ENCODE results near the gene HNRNPUL2. TPM values are rescaled to one million over a fixed set of nuclear protein-coding genes. Genes with fewer than 3 reads are reported as not detected.
"Not testable (repeated sequence)": the region's sequence is repeated elsewhere in the genome, so short reads cannot be mapped to it uniquely, and the experiment has no call there.

The HNRNPUL2 gene
- total RNA-seq, 4 donors from 2014 or later, result 16.4 to 30.8 (median 21.5) TPM

- H3K36me3 ChIP-seq, result peaks cover 12% of the 10 kb centered on the region in 2 donors
- no peak for DNase-seq
- peaks cover 8 to 27% of the 10 kb centered on the region in 2 donors for H3K4me1 ChIP-seq
- H3K27ac ChIP-seq, result peak overlapping the region in 1 of 3 donors; percentile 82
- H3K9me3 ChIP-seq, result no peaks in the 10 kb centered on the region
- peak overlapping the region in 1 of 3 donors; percentile 82 for H3K4me3 ChIP-seq (replicated peaks in 1 of 3)
- intact Hi-C loops (cut with DNase I), result no loop called here
- no peaks in the 10 kb centered on the region for H3K27me3 ChIP-seq
- TF ChIP-seq CTCF (IDR thresholded peaks at IDR 0.05), result no peak
- TF ChIP-seq POLR2A (IDR thresholded peaks at IDR 0.05), result no peak
- WGBS, 2 donors, result 83 to 85% methylated on average over 15 of the region's 15 CpGs
These were observed 49.5 kb downstream of the HNRNPUL2 start for GRCh38 chr11:62677714-62678113.

- Histone ChIP-seq H3K4me1 (peaks cover 13 to 32% of the 10 kb centered on the region in 2 donors), H3K9me3 (no peaks in the 10 kb centered on the region), H3K4me3 (replicated peaks in 1 of 3) (no peak overlapping the region), H3K27me3 (no peaks in the 10 kb centered on the region), H3K27ac (no peak overlapping the region), H3K36me3 (peaks cover 12% of the 10 kb centered on the region in 2 donors)
- 84 to 86% methylated on average over 6 of the region's 6 CpGs for WGBS, 2 donors
- DNase-seq, result no peak
- intact Hi-C loops (cut with DNase I), result no loop called here
- TF ChIP-seq CTCF (IDR thresholded peaks at IDR 0.05) (no peak), POLR2A (IDR thresholded peaks at IDR 0.05) (no peak)
These were observed 50.1 kb downstream of the HNRNPUL2 start for GRCh38 chr11:62677156-62677555.

GRCh38 chr11:62676698-62677097 lies 50.6 kb downstream of the HNRNPUL2 start:
- no peak for TF ChIP-seq POLR2A (IDR thresholded peaks at IDR 0.05)
- no peak for TF ChIP-seq CTCF (IDR thresholded peaks at IDR 0.05)
- WGBS, 2 donors, result 76 to 77% methylated on average over 6 of the region's 6 CpGs
- Histone ChIP-seq H3K4me3 (replicated peaks in 1 of 3) (no peak overlapping the region), H3K27me3 (no peaks in the 10 kb centered on the region), H3K36me3 (peaks cover 12% of the 10 kb centered on the region in 2 donors), H3K27ac (no peak overlapping the region), H3K4me1 (peaks cover 13 to 33% of the 10 kb centered on the region in 2 donors), H3K9me3 (no peaks in the 10 kb centered on the region)
- DNase-seq, result no peak
- intact Hi-C loops (cut with DNase I), result no loop called here

- DNase-seq; H3K27ac ChIP-seq; intact Hi-C loops (cut with DNase I); H3K4me3 ChIP-seq (replicated peaks in 1 of 3); H3K27me3 ChIP-seq; H3K9me3 ChIP-seq: not testable (repeated sequence)
- H3K36me3 ChIP-seq, result peaks cover 12% of the 10 kb centered on the region in 2 donors
- WGBS, 2 donors, result 88 to 98% methylated on average over 10 of the region's 10 CpGs
- H3K4me1 ChIP-seq, result peaks cover 17 to 39% of the 10 kb centered on the region in 2 donors
These were observed 51.8 kb downstream of the HNRNPUL2 start for GRCh38 chr11:62675415-62675814.

- intact Hi-C loops (cut with DNase I), result no loop called here
- Histone ChIP-seq H3K9me3 (no peaks in the 10 kb centered on the region), H3K36me3 (peaks cover 12% of the 10 kb centered on the region in 2 donors), H3K27me3 (no peaks in the 10 kb centered on the region), H3K4me3 (replicated peaks in 1 of 3) (no peak overlapping the region), H3K27ac (no peak overlapping the region), H3K4me1 (peaks cover 13 to 33% of the 10 kb centered on the region in 2 donors)
- TF ChIP-seq CTCF (IDR thresholded peaks at IDR 0.05) (no peak), POLR2A (IDR thresholded peaks at IDR 0.05) (no peak)
- 89 to 98% methylated on average over 2 of the region's 2 CpGs for WGBS, 2 donors
- DNase-seq, result no peak
These were observed 54.1 kb downstream of the HNRNPUL2 start for GRCh38 chr11:62673196-62673525.

Data from thyroid gland (tissue), 4 donors.